RWPE1 (cell line): Measurements from ENCODE around the gene PRLR.

Experiments
- CTCF ChIA-PET: fragments of 350-600 bp; sonication (Branson Sonifier 250); formaldehyde crosslinking; extraction: SDS; loops from one replicate; lab custom pipeline; 2021; lab: Yijun Ruan, JAX
- POLR2A ChIA-PET: fragments of 400-600 bp; formaldehyde crosslinking; extraction: SDS; loops from one replicate; lab custom pipeline; 2020; ENCODE audit warnings: antibody characterized with exemption; ENCODE audit not compliant: low non-redundant PET; lab: Yijun Ruan, JAX
- DNase-seq: peaks from one replicate; pipeline ENCODE4 v3.0.0; 2012; ENCODE audit warnings: low spot score
- H3K27ac ChIP-seq: fragments of 450-650 bp; 2 replicates; pipeline ENCODE4 v1.5.1; 2017
- CTCF ChIP-seq: fragments of 450-650 bp; conservative IDR thresholded peaks from 2 replicates; pipeline ENCODE4 v1.5.1; 2017; ENCODE audit warnings: low read depth, mild to moderate bottlenecking

The PRLR gene

DNA sequence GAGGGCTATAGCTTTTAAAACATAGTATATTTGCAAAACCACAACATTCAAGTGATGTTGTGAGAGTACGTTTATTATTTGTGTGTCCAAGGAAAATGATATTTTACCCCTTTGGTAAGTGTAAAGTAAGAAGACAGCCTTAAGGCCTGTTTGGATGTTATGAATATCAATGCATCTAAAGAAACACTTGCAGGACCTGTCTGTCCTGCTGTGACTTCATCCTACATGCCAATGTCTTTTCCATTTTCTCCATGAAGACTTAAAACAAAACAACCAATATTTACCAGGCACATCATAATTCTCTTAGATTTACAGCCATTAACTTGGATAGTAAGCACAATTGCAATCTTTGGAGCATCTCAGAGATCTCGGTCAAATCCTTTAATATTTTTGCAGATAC is 29.0 kb downstream of the PRLR start:
- no peak for DNase-seq
- no peak overlapping the region for H3K27ac ChIP-seq
- ChIA-PET POLR2A (no interaction called here), CTCF (no interaction called here)
- no peak for TF ChIP-seq CTCF

DNA sequence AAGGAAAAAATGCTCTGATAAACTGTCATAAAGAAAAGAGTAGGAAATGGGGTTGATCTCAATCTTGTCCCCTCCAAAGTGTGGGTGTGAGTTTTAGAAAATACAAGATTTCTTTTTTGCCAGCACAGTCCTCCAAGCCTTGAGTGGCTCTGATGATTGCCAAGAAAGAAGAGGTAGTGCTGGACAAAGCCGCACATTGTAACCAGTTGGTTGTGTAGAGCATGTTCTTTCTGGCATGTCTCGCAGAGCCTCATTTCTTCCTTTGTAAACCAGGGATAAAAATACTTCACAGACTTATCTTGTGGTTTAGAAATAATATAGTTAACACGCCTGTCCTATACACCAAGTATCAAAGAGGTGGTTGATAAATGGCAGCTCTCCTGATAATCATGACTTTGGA is 30.4 kb downstream of the PRLR start:
- ChIA-PET POLR2A (no interaction called here), CTCF (no interaction called here)
- no peak overlapping the region for H3K27ac ChIP-seq
- TF ChIP-seq CTCF, result no peak
- no peak for DNase-seq

DNA sequence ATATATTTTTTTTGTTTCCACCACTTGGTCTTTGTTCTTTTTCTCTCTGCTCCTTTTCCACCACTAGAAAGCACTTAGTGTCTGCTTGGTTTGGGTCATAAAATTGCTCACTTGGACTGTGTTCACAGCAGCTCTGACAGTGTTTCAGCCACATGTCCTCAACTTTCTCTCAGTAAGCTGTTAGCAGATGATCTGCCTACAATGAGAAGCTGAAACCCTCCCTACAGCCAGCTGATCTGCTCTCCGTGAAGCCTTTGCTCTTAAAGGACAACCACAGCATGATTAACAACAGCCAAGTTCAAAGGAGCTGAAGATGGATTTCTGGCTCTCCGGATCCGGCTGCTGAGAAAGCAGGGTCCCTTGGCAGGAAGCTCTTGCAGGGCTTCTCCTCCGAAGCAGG is 31.6 kb downstream of the PRLR start:
- TF ChIP-seq CTCF, result no peak
- ChIA-PET POLR2A (no interaction called here), CTCF (no interaction called here)
- no peak for DNase-seq
- no peak overlapping the region for H3K27ac ChIP-seq

DNA sequence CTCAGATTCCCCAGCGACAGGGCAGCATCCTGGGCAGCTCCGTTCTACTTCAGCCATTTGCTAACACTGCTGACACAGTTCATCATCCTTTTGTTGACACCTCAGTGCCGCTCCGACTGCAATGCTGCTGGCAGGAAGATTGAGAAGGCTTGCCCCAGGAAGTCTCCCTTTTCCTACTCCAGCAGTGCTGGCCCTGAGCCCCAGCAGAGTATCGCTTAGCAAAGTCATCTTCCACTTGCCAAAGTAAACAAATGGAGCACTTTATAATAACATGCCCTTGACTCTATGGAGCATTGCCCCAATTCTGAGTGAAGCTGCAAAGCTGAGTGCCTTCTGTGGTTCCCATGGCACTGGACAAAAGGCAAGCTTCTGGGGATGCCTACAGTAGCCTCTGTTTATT is 32.2 kb downstream of the PRLR start:
- no peak for DNase-seq
- POLR2A ChIA-PET, result no interaction called here

DNA sequence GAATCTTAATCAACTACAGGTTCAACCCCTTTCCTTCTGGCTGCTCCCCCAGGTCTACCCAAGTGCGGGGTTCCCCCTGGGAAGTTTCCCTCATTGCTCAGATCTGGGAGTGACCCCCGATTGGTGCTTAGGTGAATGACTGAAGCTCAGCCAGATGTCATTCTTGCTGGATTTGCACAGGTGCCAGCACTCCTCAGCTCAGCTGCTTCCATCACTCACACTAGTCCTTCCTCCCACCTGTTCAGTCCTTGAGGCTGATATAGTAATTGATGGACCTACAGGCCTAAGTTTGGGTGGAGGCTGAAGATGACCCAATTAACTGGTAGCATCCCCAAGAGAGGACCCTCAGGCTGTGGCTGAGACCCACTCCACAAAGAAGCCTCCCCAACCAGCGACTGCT is 32.9 kb downstream of the PRLR start:
- H3K27ac ChIP-seq, result no peak overlapping the region
- no peak for TF ChIP-seq CTCF
- POLR2A ChIA-PET, result no interaction called here
- CTCF ChIA-PET, result interaction anchor here (0.6 kb wide), 1 partner anchor 597 kb away, joined by 3 read pairs; no protein-coding TSS in a partner anchor
- no peak for DNase-seq

More for the DNA sequence above, 32.2 kb downstream of the PRLR start:
- no peak for TF ChIP-seq CTCF
- CTCF ChIA-PET, result interaction anchor here (0.5 kb wide), 1 partner anchor 394 kb away, joined by 3 read pairs; no protein-coding TSS in a partner anchor
- no peak overlapping the region for H3K27ac ChIP-seq

DNA sequence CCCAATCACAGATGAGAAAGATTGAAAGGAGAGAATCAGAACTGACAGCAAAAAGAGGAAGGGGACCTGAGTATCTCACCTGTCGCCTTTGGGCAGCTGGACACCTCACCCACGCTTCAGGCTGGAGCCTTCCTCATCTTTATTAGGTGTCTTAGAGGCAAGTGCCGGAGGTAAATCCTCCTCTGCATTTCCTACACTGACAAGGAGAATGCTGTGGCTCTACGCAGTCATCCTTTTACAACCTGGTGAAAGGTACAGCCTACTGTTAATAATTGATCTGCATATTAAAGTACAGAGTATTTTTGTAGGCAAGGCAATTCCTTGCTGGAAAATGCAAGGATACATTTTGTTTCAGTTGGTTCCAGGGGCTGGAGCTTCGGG is 34.8 kb downstream of the PRLR start:
- no peak for DNase-seq
- ChIA-PET CTCF (interaction anchor here (0.7 kb wide), 1 partner anchor 394 kb away, joined by 3 read pairs; no protein-coding TSS in a partner anchor), POLR2A (no interaction called here)
- no peak overlapping the region for H3K27ac ChIP-seq
- TF ChIP-seq CTCF, result no peak
